Tibial nerve (tissue), 3 donors: ENCODE data around the gene SECISBP2.

Experiments
- EP300 ChIP-seq, 2 donors: sonication (generic); formaldehyde crosslinking; IDR thresholded peaks; one replicate each; pipeline ENCODE4 v1.6.1; 2017; ENCODE audit warnings: antibody characterized with exemption in 2 of 2, mild to moderate bottlenecking in 1 of 2
- POLR2A ChIP-seq, 2 donors: fragments of 450-650 bp; IDR thresholded peaks; one replicate each; pipeline ENCODE4 v1.6.1; 2017; ENCODE audit warnings: antibody characterized with exemption in 2 of 2, mild to moderate bottlenecking in 2 of 2, moderate library complexity in 2 of 2

- TF ChIP-seq POLR2A (IDR thresholded peaks at IDR 0.05): no peak
- no peak for TF ChIP-seq EP300 (IDR thresholded peaks at IDR 0.05)
Measured at GRCh38 chr9:89361816-89362646, 43.7 kb downstream of the SECISBP2 start.
